ENCODE measurements around the gene HGFAC. TPM values are rescaled to one million over a fixed set of nuclear protein-coding genes. Genes with fewer than 3 reads are reported as not detected.
"Not testable (repeated sequence)": the region's sequence is repeated elsewhere in the genome, so short reads cannot be mapped to it uniquely, and the experiment has no call there.

Gene HGFAC
- total RNA-seq, 1 donor, result not detected

- Histone ChIP-seq H3K27me3 (ENCODE audit: insufficient read depth, low read length) (no peaks in the 10 kb centered on the region), H3K9me3 (ENCODE audit: low read depth, low read length) (no peaks in the 10 kb centered on the region), H3K4me1 (ENCODE audit: insufficient read depth, low read length) (peaks cover 12% of the 10 kb centered on the region), H3K4me3 (ENCODE audit: low read length) (no peak overlapping the region)
Observed at GRCh38 chr4:3407171-3407771, 34.5 kb upstream of the HGFAC start.

- Histone ChIP-seq H3K9me3 (ENCODE audit: low read depth, low read length) (no peaks in the 10 kb centered on the region), H3K4me3 (ENCODE audit: low read length) (no peak overlapping the region), H3K4me1 (ENCODE audit: insufficient read depth, low read length) (peaks cover 3% of the 10 kb centered on the region), H3K27me3 (ENCODE audit: insufficient read depth, low read length) (no peaks in the 10 kb centered on the region)
Observed at GRCh38 chr4:3407930-3408792, 33.6 kb upstream of the HGFAC start.

- H3K4me1 ChIP-seq (ENCODE audit: insufficient read depth, low read length), result no peaks in the 10 kb centered on the region
- no peaks in the 10 kb centered on the region for H3K27me3 ChIP-seq (ENCODE audit: insufficient read depth, low read length)
- no peak overlapping the region for H3K4me3 ChIP-seq (ENCODE audit: low read length)
- no peaks in the 10 kb centered on the region for H3K9me3 ChIP-seq (ENCODE audit: low read depth, low read length)
Observed at GRCh38 chr4:3408793-3409330, 32.9 kb upstream of the HGFAC start.

- H3K27me3 ChIP-seq (ENCODE audit: insufficient read depth, low read length), result no peaks in the 10 kb centered on the region
- peaks cover 6% of the 10 kb centered on the region for H3K4me1 ChIP-seq (ENCODE audit: insufficient read depth, low read length)
- H3K4me3 ChIP-seq (ENCODE audit: low read length), result no peak overlapping the region
- H3K9me3 ChIP-seq (ENCODE audit: low read depth, low read length), result no peaks in the 10 kb centered on the region
Observed at GRCh38 chr4:3409571-3410091, 32.1 kb upstream of the HGFAC start.

GRCh38 chr4:3410401-3411135 lies 31.2 kb upstream of the HGFAC start:
- H3K4me1 ChIP-seq (ENCODE audit: insufficient read depth, low read length), result peaks cover 6% of the 10 kb centered on the region
- no peaks in the 10 kb centered on the region for H3K27me3 ChIP-seq (ENCODE audit: insufficient read depth, low read length)
- no peak overlapping the region for H3K4me3 ChIP-seq (ENCODE audit: low read length)
- no peaks in the 10 kb centered on the region for H3K9me3 ChIP-seq (ENCODE audit: low read depth, low read length)

- not testable (repeated sequence) for H3K9me3 ChIP-seq (ENCODE audit: low read depth, low read length); H3K4me3 ChIP-seq (ENCODE audit: low read length); H3K27me3 ChIP-seq (ENCODE audit: insufficient read depth, low read length); H3K4me1 ChIP-seq (ENCODE audit: insufficient read depth, low read length)
Observed at GRCh38 chr4:3411190-3411589, 30.6 kb upstream of the HGFAC start.

GRCh38 chr4:3411676-3412075 lies 30.1 kb upstream of the HGFAC start:
- H3K9me3 ChIP-seq (ENCODE audit: low read depth, low read length), result no peaks in the 10 kb centered on the region
- H3K4me1 ChIP-seq (ENCODE audit: insufficient read depth, low read length), result peaks cover 6% of the 10 kb centered on the region
- H3K27me3 ChIP-seq (ENCODE audit: insufficient read depth, low read length), result no peaks in the 10 kb centered on the region
- H3K4me3 ChIP-seq (ENCODE audit: low read length), result no peak overlapping the region

GRCh38 chr4:3412257-3413020 lies 29.3 kb upstream of the HGFAC start:
- H3K4me3 ChIP-seq (ENCODE audit: low read length), result no peak overlapping the region
- no peaks in the 10 kb centered on the region for H3K9me3 ChIP-seq (ENCODE audit: low read depth, low read length)
- no peaks in the 10 kb centered on the region for H3K27me3 ChIP-seq (ENCODE audit: insufficient read depth, low read length)
- peaks cover 6% of the 10 kb centered on the region for H3K4me1 ChIP-seq (ENCODE audit: insufficient read depth, low read length)

- Histone ChIP-seq H3K4me1 (ENCODE audit: insufficient read depth, low read length) (peaks cover 6% of the 10 kb centered on the region), H3K27me3 (ENCODE audit: insufficient read depth, low read length) (no peaks in the 10 kb centered on the region), H3K4me3 (ENCODE audit: low read length) (no peak overlapping the region), H3K9me3 (ENCODE audit: low read depth, low read length) (no peaks in the 10 kb centered on the region)
Observed at GRCh38 chr4:3413217-3413671, 28.5 kb upstream of the HGFAC start.

GRCh38 chr4:3413675-3414420 lies 27.9 kb upstream of the HGFAC start:
- Histone ChIP-seq H3K9me3 (ENCODE audit: low read depth, low read length) (no peaks in the 10 kb centered on the region), H3K4me3 (ENCODE audit: low read length) (no peak overlapping the region), H3K27me3 (ENCODE audit: insufficient read depth, low read length) (no peaks in the 10 kb centered on the region), H3K4me1 (ENCODE audit: insufficient read depth, low read length) (peaks cover 6% of the 10 kb centered on the region)

GRCh38 chr4:3414421-3415279 lies 27.1 kb upstream of the HGFAC start:
- Histone ChIP-seq H3K4me1 (ENCODE audit: insufficient read depth, low read length) (peaks cover 6% of the 10 kb centered on the region), H3K9me3 (ENCODE audit: low read depth, low read length) (no peaks in the 10 kb centered on the region), H3K4me3 (ENCODE audit: low read length) (no peak overlapping the region), H3K27me3 (ENCODE audit: insufficient read depth, low read length) (no peaks in the 10 kb centered on the region)

- Histone ChIP-seq H3K4me3 (ENCODE audit: low read length) (no peak overlapping the region), H3K9me3 (ENCODE audit: low read depth, low read length) (no peaks in the 10 kb centered on the region), H3K27me3 (ENCODE audit: insufficient read depth, low read length) (no peaks in the 10 kb centered on the region), H3K4me1 (ENCODE audit: insufficient read depth, low read length) (peaks cover 6% of the 10 kb centered on the region)
Observed at GRCh38 chr4:3415471-3416141, 26.2 kb upstream of the HGFAC start.

- peaks cover 6% of the 10 kb centered on the region for H3K4me1 ChIP-seq (ENCODE audit: insufficient read depth, low read length)
- no peak overlapping the region for H3K4me3 ChIP-seq (ENCODE audit: low read length)
- no peaks in the 10 kb centered on the region for H3K27me3 ChIP-seq (ENCODE audit: insufficient read depth, low read length)
- no peaks in the 10 kb centered on the region for H3K9me3 ChIP-seq (ENCODE audit: low read depth, low read length)
Observed at GRCh38 chr4:3416270-3416669, 25.5 kb upstream of the HGFAC start.

Measured in mononuclear cell (primary cell).